ENCODE measurements around the gene MTRF1.

Gene MTRF1, protein sequence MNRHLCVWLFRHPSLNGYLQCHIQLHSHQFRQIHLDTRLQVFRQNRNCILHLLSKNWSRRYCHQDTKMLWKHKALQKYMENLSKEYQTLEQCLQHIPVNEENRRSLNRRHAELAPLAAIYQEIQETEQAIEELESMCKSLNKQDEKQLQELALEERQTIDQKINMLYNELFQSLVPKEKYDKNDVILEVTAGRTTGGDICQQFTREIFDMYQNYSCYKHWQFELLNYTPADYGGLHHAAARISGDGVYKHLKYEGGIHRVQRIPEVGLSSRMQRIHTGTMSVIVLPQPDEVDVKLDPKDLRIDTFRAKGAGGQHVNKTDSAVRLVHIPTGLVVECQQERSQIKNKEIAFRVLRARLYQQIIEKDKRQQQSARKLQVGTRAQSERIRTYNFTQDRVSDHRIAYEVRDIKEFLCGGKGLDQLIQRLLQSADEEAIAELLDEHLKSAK

DNA sequence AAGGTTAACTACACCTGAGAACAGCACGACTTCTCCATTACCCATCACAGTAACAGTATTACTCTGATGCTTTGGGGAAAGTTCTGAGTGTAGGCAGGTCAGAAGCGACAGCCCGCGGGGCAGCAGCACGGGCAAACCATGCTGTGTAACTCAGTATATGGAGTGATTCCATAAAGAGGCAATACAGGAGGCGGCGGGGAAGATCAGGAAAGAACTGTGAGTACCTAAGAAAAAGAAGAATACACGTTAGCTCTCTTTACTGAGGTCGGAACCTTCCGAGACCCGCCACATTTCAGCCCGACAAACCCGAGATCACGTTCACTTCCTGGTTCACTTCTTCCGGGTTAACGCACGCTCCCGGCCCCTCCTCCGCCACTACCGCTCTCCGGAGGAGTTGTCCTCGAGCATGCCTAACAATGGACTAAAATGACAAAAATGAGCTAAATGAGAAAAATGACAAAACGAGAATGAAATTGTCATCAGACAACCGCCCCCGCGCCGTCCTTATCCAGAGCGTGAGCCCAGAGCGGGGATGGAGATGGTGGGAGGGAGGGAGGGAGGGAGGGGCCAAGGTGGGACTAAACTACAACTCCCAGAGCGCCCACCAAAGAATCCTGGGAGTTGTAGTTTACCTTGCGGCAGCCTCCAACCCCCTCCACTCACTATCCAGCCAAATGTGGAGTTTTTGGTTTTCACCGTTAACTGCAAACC, at the start of gene MTRF1:
TSS of gene MTRF1 (minus strand) at position 316 of the 711 bp plus-strand sequence. CDS start 2,669 bp downstream, outside the sequence.
- FAIRE-seq, result no peak

DNA sequence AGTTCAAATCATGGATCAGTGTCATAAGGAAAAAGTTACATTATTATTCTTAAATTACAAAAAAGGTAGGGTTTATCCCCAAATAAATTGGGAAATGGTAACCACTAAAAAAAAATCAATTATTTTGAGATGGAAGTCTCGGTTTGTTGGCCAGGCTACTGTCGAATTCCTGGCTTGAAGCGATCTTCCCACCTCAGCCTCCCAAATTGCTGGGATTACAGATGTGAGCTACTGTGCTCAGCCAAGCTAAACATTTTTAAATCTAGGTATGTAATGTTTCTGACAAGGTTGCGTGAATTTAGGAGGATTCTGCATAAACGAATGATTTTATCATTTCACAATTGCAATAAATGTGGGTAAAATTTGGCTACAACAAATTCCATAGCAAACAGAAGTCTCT, 49.7 kb upstream of the MTRF1 start:
- FAIRE-seq, result no peak

DNA sequence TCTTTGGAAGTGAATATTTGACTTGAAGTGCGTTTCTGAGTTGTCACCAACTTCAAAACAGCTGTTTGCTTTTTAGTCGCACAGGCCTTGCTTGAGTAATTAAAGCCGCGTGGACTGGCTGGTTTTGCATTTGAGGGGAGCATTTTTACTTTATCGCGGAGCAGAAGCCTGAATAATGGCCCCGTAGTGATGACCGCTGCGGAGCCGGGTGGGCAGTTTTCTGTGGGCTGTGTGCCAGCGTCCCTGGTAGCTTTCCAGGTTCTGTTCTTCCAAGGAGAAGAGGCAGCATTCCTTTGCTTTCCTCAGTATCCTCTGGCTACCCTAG, 48.8 kb upstream of the MTRF1 start:
- no peak for FAIRE-seq

DNA sequence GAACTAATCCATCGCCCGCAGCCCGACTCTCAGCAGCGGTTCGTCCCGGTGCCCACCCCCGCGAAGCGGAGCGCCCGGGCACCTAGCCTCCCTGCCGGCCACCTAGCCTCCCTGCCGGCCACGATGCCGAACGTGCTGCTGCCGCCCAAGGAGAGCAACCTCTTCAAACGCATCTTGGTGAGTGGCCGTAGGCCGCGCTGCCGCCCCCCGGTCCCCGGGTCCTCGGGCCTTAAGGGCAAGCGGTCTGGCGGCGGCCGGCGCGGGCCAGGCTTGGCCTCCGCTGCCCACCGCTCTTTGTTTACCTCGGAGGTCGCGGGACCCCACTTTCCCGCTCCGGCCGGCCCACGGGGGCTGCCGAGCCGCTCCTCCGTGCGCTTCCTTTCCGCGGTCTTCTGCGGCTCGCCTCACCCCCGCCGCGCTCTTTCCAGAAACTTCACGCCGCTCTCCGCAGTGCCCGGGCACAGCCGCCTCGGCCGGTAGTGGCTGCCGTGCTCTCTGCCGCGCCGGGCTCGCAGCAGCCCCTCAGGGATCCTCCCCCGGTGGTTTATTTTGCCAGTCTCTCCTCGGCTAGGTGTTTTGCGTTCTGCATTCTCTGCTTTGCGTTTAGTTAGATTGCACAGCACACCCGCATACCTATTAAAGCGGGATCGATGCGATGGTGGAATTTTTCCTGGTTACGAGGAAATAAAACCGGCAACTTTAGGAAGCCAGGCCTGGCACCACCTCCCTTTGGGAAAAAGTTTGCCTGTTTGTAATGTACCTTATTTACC, 48.2 kb upstream of the MTRF1 start:
- FAIRE-seq, result no peak

DNA sequence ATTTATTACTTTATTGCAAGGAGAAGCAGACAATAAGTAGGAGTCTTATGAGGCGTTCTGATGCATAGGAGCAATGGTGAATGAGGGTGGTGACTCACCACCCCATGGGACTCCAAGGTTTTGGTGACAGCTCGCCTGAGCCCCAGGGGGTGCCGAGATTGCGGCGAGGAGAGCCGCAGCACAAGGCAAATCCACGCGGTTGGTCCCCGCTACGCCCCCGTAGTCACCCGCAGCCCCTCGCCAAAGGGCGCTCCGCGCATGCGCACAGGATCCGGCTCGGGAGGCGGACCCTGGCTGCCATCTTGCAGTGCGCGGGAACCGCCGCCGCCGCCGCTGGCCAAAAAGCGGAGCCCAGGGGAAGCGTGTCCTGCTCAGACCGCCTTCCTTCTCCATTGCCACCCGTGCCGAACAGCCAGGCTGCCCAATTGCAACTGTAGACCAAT, 47.6 kb upstream of the MTRF1 start, which contains the start of gene NAA16:
TSS of gene NAA16 (plus strand) at position 305 of the 443 bp plus-strand sequence. CDS start 262 bp downstream, outside the sequence.
- FAIRE-seq, result no peak

DNA sequence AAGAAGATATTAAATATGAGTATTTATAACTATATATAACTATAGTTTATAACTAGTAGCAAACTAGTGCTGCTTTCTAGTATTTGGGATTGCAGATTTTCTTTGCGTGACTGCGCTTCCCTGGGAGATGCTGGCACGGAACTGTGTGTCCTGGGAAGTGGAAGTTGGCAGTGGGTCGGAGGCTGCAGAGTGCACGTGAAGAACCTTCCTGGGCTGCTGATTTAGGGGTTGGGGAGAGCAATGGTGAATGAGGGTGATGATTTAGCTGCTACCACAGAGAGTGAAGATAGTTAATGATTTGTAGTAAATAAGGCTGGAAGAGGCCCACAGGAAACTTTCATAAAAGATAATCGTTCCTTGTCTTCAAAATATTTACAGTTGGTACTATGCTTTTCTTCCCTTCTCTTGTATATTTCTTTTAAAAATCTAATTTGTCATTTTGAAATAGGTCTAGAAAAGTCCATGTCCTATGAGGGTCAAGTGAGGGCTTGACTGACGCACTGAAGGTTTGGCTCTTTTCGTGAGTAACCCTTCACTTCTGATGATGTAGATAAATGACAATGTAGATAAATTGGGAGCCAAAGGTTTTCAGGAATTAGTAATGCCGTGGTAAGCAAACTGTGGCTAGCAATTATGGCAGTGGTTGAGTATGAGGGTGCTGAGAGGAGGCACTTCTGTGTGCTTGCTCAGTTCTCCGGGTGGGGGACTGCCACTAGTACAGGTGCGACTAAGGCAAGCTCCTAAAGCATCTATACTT, 44.7 kb upstream of the MTRF1 start:
- no peak for FAIRE-seq

DNA sequence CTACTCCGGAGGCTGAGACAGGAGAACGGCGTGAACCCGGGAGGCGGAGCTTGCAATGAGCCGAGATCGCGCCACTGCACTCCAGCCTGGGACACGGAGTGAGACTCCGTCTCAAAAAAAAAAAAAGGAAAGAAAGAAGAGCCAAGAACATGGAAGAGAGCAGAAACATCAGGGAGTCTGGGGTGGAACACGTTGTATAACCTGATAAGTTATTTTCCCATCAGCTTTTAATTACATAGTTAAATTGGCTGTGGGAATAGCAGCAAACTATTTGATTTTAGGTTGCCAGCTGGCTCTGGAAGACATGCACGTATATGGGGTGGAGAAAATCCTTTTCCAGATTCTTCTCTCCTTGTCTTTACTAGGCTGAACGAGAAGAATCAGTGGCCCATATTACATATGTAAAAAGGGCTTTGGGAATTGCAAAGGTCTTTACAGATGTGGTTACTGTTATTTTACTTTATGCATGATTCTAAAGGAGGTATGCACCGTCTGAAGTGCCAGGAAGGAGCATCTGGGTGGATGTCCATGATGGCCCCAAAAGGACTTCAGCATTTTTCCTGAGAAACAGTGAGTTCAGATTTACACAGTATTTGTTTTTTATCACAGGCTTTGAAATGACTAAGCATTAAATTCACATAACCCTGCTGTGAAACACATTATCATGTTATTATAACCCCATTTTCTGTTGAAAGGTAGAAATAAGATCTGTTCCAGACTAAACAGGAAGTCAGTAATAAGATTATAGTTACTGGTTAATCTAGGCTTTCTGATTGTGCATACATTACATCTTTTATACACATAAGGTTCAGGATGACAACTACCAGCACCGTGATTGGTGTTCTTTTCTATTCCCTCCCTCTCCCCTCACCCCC, 43.1 kb upstream of the MTRF1 start:
- FAIRE-seq, result no peak

DNA sequence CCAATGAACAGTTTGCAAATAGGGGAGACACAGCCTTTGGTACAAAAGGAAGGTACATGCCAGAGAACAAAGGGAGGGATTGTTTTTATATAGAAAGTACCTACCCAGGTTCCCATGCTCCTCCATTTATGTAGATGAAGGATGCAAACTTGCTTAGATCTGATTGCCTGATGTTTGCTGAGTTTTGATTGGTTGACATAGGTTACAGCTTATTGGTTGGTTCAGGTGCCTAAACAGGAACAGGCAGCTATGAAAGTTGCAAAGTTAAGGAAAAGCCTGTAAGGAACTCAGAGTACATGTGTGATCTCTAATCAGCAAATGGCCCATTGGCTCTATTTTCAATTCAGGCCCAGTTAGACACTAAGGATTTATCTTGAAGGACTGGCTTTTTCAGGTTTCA, 41.2 kb upstream of the MTRF1 start:
- FAIRE-seq, result no peak

DNA sequence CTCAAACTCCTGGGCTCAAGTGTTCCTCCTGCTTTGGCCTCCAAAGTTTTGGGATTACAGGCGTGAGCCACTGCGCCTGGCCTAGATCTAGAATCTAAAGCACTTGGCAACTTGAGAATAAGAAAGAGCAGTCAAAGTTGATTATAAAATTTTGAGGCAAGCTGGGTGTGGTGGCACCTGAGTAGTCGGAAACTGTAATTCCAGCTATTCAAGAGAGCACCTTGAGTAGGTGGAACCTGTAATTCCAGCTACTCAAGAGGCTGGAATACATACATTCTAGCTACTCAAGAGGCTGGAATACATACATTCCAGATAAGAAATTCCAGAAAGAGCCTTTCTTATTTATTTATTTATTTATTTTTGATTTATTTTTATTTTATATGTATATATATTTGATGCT, 39.4 kb upstream of the MTRF1 start:
- FAIRE-seq, result no peak

DNA sequence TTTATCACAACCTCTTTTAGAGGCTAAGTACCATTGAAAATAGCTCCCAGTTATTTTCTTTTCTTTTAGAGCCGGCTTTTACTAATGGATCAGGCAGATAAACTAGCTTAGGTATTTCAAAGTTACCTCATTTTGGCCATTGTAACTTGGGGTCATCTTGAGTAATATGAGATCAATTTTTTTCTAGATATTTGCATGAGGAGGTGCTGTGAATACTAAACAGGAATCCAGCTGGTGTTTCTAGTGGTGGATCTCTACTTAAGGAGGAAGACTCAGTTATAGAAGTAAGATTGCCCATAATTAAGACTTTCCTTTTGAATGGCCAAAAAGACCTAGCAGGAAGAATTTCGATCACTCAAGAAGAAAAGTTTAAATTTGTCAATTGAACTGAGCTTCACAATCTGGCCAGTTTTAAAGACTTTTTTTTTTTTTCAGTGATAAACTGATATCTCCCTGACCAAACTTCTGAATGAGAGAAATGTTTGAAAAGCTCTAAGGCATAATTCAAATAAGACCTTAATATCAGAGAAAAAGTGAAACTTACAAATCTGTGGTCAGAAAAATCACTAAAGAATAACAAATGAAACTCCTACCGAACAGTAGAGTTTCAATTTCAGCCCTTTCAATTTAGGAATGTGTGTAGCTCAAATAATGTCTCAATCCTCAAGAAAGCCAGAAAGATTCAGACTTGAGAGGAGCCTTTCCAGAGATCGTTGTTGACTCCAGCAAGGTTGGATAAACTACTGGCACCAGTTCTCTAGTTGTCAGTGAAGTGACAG, 36.1 kb upstream of the MTRF1 start:
- no peak for FAIRE-seq

DNA sequence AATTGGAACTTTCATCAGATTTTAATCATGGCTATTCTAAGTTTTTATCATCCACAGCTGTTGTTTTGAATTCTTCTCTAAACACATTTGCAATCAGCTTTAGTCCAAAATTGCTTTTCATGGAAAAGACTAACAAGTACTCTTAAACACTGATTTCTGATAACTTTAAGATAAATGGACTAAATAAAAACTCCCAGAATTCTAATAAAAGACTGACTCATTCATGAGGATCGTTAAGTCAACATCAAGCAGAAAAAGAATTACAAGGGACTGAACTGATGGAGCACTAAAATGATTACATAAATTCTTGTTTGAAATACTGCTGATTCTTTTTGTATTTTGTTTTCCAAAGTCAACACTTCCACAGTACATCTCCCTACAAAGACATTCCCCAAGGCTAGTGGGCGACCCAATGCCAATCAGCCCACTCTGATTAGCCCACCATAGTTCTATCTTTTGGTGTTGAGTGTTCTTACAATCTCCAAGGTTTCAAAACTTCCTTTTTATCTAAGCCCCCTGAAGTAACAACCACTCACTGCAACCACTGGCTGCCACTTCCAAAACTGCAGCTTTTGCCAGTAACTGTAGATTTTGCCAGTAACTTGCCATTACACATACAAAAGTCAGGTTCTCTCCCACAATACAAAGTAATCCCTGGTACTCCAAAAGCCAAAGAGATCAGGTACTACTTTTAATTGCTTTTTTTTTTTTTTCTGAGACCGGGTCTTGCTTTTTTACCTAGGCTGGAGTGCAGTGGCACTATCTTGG, 33.7 kb upstream of the MTRF1 start:
- FAIRE-seq, result peak; percentile 49

DNA sequence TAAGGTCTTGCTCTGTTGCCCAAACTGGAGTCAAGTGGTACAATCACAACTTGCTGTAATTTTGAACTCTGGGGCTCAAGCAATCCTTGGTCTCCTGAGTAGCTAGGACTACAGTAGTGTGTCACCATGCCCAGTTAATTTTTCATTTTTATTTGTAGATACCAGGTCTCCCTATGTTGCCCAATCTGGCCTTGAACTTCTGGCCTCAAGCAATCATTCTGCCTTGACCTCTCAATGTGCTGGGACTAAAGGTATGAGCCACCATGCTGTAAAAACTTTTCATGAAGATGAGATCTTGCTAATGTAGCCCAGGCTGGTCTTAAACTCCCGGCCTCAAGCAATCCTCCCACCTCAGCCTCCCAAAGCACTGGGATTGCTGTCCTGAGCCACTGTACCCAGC, 32.6 kb upstream of the MTRF1 start:
- FAIRE-seq, result no peak

DNA sequence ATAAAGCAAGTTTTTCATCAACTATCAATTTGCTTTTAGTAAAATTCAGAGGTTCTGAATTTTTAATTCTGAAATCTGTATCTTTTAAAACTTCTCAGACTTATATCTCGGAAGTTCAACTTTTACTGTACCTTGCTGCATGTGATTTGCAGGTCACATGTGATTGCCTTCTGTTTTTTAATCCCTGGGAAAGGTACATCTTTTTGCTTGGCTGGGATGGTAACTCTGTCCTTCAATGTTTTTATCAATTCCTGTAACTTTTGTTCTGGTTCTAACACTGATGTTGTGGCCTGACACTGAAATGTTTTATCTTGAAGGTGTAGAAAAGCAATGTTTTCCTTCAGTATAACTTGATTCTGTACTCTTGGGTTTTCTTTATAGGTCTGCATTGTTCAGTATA, 31.5 kb upstream of the MTRF1 start:
- FAIRE-seq, result no peak

DNA sequence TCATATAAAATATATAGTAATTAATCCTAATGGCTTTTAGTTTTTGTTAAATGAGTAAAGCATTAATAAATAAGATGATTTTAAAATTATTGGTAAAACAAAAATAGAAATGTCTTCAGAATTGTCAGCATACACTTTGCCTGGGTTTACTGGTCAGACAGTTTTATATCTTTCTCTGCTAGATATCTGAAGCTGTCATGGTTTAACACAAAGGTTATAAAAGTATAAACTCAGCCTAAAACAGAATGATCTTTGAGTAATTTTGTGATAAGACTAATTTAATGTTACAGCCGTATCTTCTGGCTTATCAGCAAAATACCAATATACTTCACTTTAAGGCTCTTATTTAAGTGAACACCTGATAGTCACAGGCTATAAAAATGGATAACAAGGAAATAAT, 29.9 kb upstream of the MTRF1 start:
- FAIRE-seq, result peak; percentile 9

DNA sequence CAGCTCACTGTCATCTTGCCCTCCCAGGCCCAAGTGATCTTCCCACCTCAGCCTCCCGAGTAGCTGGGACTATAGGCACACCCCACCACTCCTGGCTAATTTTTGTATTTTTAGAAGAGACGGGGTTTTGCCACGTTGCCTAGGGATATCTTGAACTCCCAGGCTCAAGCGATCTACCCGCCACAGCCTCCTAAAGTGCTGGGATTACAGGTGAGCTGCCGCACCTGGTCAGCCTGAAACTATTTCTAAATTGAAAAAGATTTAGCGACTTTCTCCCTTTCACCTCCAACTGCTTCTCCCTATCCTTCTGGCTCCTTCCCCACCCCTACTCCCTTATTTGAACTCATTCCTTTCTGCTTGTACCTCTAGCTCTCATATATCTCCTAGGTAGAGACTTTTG, 27.9 kb upstream of the MTRF1 start:
- FAIRE-seq, result no peak

DNA sequence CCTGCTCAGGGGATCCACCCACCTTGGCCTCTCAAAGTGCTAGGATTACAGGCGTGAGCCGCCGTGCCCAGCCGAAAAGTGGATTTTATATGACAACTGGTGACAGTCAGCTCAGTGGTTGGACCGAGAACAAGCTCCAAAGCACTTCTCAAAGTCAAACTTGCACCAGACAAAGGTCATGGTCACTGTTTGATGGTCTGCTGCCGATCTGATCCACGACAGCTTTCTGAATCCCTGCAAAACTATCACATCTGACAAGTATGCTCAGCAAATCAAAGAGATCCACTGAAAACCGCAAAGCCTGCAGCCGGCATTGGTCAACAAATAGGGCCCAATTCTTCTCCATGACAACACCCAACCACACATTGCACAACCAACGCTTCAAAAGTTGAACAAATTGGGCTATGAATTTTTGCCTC, 26.1 kb upstream of the MTRF1 start:
- no peak for FAIRE-seq

DNA sequence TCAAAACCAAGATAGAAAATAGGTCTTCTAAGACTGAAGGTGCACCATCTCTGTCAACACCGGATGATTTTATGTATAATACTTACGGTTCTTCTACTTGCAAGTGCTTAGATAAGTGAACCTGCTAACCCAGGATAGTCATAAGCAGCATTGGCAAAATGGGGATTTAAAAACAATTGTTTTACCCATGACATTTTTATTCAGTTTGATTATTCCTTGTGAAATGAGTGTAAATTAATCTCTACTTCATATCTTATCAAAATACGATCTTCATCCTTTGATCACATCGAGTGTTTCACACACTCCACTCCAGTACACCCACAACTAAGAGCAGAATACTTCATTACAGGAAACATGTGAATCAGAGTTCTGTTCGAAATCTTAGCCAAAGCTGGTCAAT, 23.0 kb upstream of the MTRF1 start:
- FAIRE-seq, result no peak

DNA sequence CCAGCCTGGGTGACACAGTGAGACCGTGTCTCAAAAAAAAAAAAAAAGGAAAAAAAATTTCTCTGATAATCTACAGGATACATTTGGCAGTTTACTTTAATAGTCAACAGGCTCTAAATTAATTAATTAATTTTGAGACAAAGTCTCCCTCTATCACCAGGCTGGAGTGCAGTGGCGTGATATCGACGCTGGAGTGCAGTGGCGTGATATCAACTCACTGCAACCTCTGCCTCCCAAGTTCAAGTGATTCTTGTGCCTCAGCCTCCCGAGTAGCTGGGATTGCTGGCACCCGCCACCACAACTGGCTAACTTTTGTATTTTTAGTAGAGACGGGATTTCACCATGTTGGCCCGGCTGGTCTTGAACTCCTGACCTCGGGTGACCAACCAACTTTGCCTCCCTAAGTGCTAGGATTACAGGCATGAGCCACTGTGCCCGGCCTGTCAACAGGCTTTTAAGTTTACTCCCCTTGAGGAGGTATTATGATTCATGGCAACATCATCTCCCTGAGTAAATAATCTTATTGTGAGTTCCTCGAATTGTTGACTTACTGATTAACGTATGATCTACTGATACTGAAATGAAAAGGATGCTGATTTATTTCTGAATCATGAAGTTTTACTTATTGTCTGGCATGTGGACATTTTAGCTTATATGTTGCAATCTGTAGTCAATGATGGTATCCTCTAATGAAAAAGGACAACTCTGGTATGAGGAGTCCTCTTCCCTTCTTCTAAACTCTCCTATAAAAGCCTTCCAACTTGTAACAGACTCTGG, 21.3 kb upstream of the MTRF1 start:
- no peak for FAIRE-seq

DNA sequence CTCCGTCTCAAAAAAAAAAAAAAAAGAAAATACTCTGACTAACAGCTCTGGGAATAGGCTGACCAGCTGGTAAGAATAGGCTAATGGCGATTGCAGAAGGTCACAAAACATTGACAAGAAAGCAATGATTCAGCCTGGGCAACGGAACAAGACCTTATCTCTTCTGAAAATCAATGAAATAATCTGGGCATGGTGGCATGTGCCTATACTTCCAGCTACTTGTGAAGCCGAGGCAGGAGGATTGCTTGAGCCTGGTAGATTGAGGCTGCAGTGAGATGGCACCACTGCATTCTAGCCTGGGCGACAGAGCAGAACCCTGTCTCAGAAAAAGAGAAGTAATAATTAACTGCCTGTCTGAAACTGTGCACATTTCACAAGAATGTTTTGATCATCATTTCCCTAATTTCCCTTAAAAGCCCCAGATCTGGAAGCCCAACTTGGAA, 18.8 kb upstream of the MTRF1 start:
- FAIRE-seq, result no peak
